Kidney (tissue), 14 donors: ENCODE measurements around the gene APLP2. TPM values are rescaled to one million over a fixed set of nuclear protein-coding genes. Genes with fewer than 3 reads are reported as not detected.

Source experiments
- DNase-seq, 5 donors: peaks; one replicate each; pipeline ENCODE4 v3.0.0-alpha.2; 2013 to 2020
- FAIRE-seq: peaks from 2 replicates; lab custom pipeline; 2012; peaks lifted over from hg19 to GRCh38; lab: Jason Lieb, UNC
- H3K27ac ChIP-seq, 2 donors: one replicate each; pipeline ENCODE4 v1.7.0; 2013; ENCODE audit warnings: low read depth in 2 of 2, low read length in 2 of 2, inconsistent platforms in 1 of 2
- H3K27me3 ChIP-seq: one replicate; pipeline ENCODE4 v1.7.1; 2013; ENCODE audit warnings: low read length, inconsistent platforms; ENCODE audit not compliant: control insufficient read depth, insufficient read depth
- H3K36me3 ChIP-seq, 3 donors: one replicate each; pipeline versions ENCODE4 v1.7.0 to v1.7.1; 2013; ENCODE audit warnings: low read length in 3 of 3, control low read depth in 1 of 3, inconsistent platforms in 1 of 3; ENCODE audit not compliant: insufficient read depth in 3 of 3, control insufficient read depth in 2 of 3
- H3K4me1 ChIP-seq, 3 donors: one replicate each; pipeline versions ENCODE4 v1.7.0 to v1.7.1; 2013; ENCODE audit warnings: low read length in 3 of 3, inconsistent platforms in 1 of 3, low read depth in 1 of 3; ENCODE audit not compliant: control insufficient read depth in 2 of 3, insufficient read depth in 2 of 3
- H3K4me3 ChIP-seq, 3 donors: one replicate each; pipeline versions ENCODE4 v1.7.0 to v1.8.1; 2013; ENCODE audit warnings: low read length in 3 of 3, control low read depth in 1 of 3, inconsistent platforms in 1 of 3
- H3K9ac ChIP-seq, 3 donors: one replicate each; pipeline versions ENCODE4 v1.7.0 to v1.7.1; 2013; ENCODE audit warnings: low read length in 3 of 3, control low read depth in 1 of 3, inconsistent platforms in 1 of 3
- H3K9me3 ChIP-seq, 3 donors: one replicate each; pipeline versions ENCODE4 v1.7.0 to v1.7.1; 2013; ENCODE audit warnings: low read length in 3 of 3, control low read depth in 1 of 3, inconsistent platforms in 1 of 3; ENCODE audit not compliant: control insufficient read depth in 2 of 3, insufficient read depth in 1 of 3
- intact Hi-C: fragments of 100-400 bp; cut with DNase I; formaldehyde crosslinking; loops from one replicate; pipeline ENCODE4 v1.11.1; 2022
- polyA plus RNA-seq: library from polyadenylated mRNA; stranded (reverse); fragments of 350-450 nt; fragmentation: Illumina TruSeq; extraction: RNeasy Lipid Tissue Mini Kit (QIAGEN cat#74804); gene quantifications from one replicate; pipeline ENCODE4 v1.2.3, GENCODE V29; 2014; ENCODE audit warnings: low read depth, low replicate concordance; ENCODE audit not compliant: insufficient read depth
- total RNA-seq: library from RNA; stranded (reverse); fragmentation: NEBNext Ultra II Directional; extraction: Animal tissue kit (Norgen Biotek cat#: 25700); gene quantifications from one replicate; pipeline ENCODE4 v1.2.1, GENCODE V29; 2021
- TF ChIP-seq, protein P1 (sequence below): IDR thresholded peaks from 3 replicates; pipeline ENCODE4 v1.5.1; 2012; ENCODE audit warnings: mild to moderate bottlenecking, moderate library complexity, borderline replicate concordance; ENCODE audit not compliant: insufficient read depth; ENCODE audit errors: extremely low read depth
- donor health status: control.
- donor health status: control.
- donor health status: control.
- donor health status: control.
- donor health status: control.
- donor health status: DM: yes; HTN: yes; CAD: no.
- donor health status: Normal renal cell carcinoma (clear cell type).

APLP2 gene
- total and polyA plus RNA-seq, 2 donors from 2014 or later: 338 to 502 TPM

DNA sequence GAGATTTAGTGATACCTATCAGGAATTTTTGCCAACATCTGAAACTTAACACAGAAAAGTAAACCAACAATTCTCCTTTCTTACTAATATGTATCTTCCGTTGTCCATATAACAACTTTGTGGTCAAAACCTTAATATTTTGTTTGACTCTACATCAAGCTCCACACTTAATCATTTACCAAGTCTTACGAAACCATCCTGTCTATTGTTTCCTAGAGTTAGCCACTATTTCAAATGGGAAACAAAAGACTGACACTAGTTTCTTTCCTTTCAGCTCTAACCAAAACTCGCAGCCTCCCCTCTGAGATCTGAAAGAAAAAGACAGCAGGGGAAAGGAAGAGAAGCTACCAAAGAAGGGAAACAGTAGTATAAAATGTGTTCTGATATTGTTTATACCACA, 40.6 kb upstream of the APLP2 start:
- Histone ChIP-seq H3K36me3 (no peaks in the 10 kb centered on the region), H3K9ac (no peak overlapping the region), H3K4me3 (no peak overlapping the region), H3K27ac (no peak overlapping the region), H3K9me3 (no peaks in the 10 kb centered on the region), H3K27me3 (no peaks in the 10 kb centered on the region), H3K4me1 (no peaks in the 10 kb centered on the region)
- FAIRE-seq (no peak), DNase-seq (no peak)
- intact Hi-C loops: no loop called here
- TF ChIP-seq, protein P1, sequence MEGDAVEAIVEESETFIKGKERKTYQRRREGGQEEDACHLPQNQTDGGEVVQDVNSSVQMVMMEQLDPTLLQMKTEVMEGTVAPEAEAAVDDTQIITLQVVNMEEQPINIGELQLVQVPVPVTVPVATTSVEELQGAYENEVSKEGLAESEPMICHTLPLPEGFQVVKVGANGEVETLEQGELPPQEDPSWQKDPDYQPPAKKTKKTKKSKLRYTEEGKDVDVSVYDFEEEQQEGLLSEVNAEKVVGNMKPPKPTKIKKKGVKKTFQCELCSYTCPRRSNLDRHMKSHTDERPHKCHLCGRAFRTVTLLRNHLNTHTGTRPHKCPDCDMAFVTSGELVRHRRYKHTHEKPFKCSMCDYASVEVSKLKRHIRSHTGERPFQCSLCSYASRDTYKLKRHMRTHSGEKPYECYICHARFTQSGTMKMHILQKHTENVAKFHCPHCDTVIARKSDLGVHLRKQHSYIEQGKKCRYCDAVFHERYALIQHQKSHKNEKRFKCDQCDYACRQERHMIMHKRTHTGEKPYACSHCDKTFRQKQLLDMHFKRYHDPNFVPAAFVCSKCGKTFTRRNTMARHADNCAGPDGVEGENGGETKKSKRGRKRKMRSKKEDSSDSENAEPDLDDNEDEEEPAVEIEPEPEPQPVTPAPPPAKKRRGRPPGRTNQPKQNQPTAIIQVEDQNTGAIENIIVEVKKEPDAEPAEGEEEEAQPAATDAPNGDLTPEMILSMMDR: no peak

DNA sequence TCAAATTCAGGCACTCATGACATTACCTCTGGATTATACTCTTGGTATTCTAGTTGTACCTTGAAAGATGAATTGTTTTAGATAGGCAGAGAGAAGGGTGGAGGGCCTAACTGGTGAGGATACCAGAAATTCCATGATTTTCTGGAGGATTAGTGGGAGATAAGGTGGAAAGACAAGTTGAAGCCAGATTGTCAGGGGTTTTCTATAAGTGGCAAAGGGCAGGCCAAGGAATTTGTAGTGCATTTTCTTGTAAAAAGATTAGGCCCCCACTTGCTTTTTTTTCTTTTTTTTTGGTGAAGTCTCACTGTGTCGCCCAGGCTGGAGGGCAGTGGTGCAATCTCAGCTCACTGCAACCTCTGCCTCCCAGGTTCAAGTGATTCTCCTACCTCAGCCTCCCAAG, 38.6 kb upstream of the APLP2 start:
- H3K27me3 ChIP-seq: no peaks in the 10 kb centered on the region
- H3K36me3 ChIP-seq: no peaks in the 10 kb centered on the region
- TF ChIP-seq, protein P1: no peak
- H3K9ac ChIP-seq: no peak overlapping the region
- H3K27ac ChIP-seq: no peak overlapping the region
- no peak for FAIRE-seq
- H3K4me1 ChIP-seq: no peaks in the 10 kb centered on the region
- no peak for DNase-seq
- no peaks in the 10 kb centered on the region for H3K9me3 ChIP-seq
- intact Hi-C loops: no loop called here
- no peak overlapping the region for H3K4me3 ChIP-seq

DNA sequence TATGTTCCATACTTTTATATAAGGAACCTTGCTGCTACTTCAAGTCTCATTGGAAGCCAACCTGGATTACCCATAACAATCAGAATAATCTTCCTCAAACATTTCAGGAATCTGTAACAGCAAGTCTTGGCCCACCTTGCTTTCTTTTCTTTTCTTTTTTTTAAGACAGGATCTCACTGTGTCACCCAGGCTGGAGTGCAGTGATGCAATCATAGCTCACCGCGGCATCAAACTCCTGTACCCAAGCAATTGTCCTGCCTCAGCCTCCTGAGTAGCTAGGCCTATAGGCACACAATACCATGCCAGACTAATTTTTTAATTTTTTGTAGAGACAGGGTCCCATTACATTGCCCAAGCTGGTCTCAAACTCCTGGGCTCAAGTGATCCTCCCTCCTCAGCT, 37.7 kb upstream of the APLP2 start:
- DNase-seq (no peak), FAIRE-seq (no peak)
- no peaks in the 10 kb centered on the region for H3K9me3 ChIP-seq
- intact Hi-C loops: no loop called here
- no peaks in the 10 kb centered on the region for H3K27me3 ChIP-seq
- no peaks in the 10 kb centered on the region for H3K36me3 ChIP-seq
- no peak overlapping the region for H3K27ac ChIP-seq
- H3K4me1 ChIP-seq: no peaks in the 10 kb centered on the region
- TF ChIP-seq, protein P1: no peak
- H3K9ac ChIP-seq: no peak overlapping the region
- H3K4me3 ChIP-seq: no peak overlapping the region

DNA sequence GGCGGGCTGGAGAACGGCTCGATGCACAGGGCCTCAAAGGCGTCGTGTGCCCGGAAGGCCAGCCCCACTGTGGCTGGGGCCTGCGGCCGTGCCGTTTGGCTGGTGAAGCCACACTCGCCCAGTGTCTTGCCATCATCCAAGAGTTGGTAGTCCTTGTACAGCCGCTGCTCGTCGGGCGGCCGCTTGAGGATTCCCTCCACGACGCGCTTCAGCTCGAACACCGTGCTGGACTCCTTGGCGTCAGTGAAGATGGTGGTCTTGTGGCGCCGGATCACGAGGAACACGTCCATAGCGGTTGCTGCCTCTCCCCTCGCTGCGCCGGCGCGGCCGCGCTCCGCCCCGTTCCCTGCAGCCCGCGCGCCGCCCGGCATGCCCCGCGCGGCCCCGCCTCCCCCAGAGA, 36.8 kb upstream of the APLP2 start:
- FAIRE-seq (no peak), DNase-seq (no peak)
- Histone ChIP-seq H3K9ac (no peak overlapping the region), H3K27ac (no peak overlapping the region), H3K4me1 (no peaks in the 10 kb centered on the region), H3K36me3 (no peaks in the 10 kb centered on the region), H3K9me3 (no peaks in the 10 kb centered on the region), H3K27me3 (no peaks in the 10 kb centered on the region), H3K4me3 (no peak overlapping the region)
- intact Hi-C loops: no loop called here
- TF ChIP-seq, protein P1: no peak
